Endodermal cell (in vitro differentiated cells): ENCODE measurements around the gene ZNF214. TPM values are rescaled to one million over a fixed set of nuclear protein-coding genes. Genes with fewer than 3 reads are reported as not detected.

Experiments
- DNase-seq: peaks from one replicate; pipeline ENCODE4 v3.0.0-alpha.2; 2017
- H3K27ac ChIP-seq: 2 replicates; pipeline ENCODE4 v1.5.1; 2013; ENCODE audit warnings: mild to moderate bottlenecking, low read depth, low read length, moderate library complexity
- H3K27me3 ChIP-seq: 2 replicates; pipeline ENCODE4 v1.6.1; 2013; ENCODE audit warnings: mild to moderate bottlenecking, low read length, moderate library complexity; ENCODE audit not compliant: insufficient read depth, control insufficient read depth, poor library complexity, severe bottlenecking
- H3K36me3 ChIP-seq: 2 replicates; pipeline ENCODE4 v1.7.0; 2013; ENCODE audit warnings: mild to moderate bottlenecking, low read length, moderate library complexity; ENCODE audit not compliant: control insufficient read depth, insufficient read depth
- H3K4me1 ChIP-seq: one replicate; pipeline ENCODE4 v1.7.0; 2013; ENCODE audit warnings: low read length; ENCODE audit not compliant: control insufficient read depth, insufficient read depth
- H3K4me3 ChIP-seq: 2 replicates; pipeline ENCODE4 v1.5.1; 2013; ENCODE audit warnings: mild to moderate bottlenecking, low read length, moderate library complexity
- H3K9ac ChIP-seq: 2 replicates; pipeline ENCODE4 v1.6.1; 2013; ENCODE audit warnings: mild to moderate bottlenecking, low read length, moderate library complexity; ENCODE audit not compliant: poor library complexity, severe bottlenecking; ENCODE audit errors: extremely low read depth
- H3K9me3 ChIP-seq: 2 replicates; pipeline ENCODE4 v1.6.1; 2013; ENCODE audit warnings: mild to moderate bottlenecking, low read length, moderate library complexity; ENCODE audit not compliant: control insufficient read depth
- H3K27ac Mint-ChIP-seq: 2 replicates; pipeline ENCODE4 v1.8.0; 2020; ENCODE audit warnings: mixed read lengths
- H3K27me3 Mint-ChIP-seq: 2 replicates; pipeline ENCODE4 v1.8.0; 2021; ENCODE audit warnings: mild to moderate bottlenecking, mixed read lengths; ENCODE audit not compliant: insufficient read depth
- H3K36me3 Mint-ChIP-seq: 2 replicates; pipeline ENCODE4 v1.8.0; 2020; ENCODE audit warnings: low read depth, mixed read lengths
- H3K4me1 Mint-ChIP-seq: 2 replicates; pipeline ENCODE4 v1.8.0; 2020; ENCODE audit warnings: mixed read lengths
- H3K4me3 Mint-ChIP-seq: 2 replicates; pipeline ENCODE4 v1.8.0; 2020; ENCODE audit warnings: mild to moderate bottlenecking, moderate library complexity, mixed read lengths
- H3K9me3 Mint-ChIP-seq: 2 replicates; pipeline ENCODE4 v1.8.0; 2020; ENCODE audit warnings: mild to moderate bottlenecking, mixed read lengths
- CTCF ChIP-seq: fragments of 200-600 bp; sonication (generic); conservative IDR thresholded peaks from 2 replicates; pipeline ENCODE4 v1.5.0; 2021; ENCODE audit warnings: antibody characterized with exemption, mild to moderate bottlenecking
- WGBS, 2 experiments: methylation state at CpG; one replicate each; pipeline versions ENCODE4 v1.1.5 to v1.1.7; 2013; ENCODE audit warnings: missing lambda C conversion rate in 2 of 2, mixed read lengths in 1 of 2; ENCODE audit not compliant: insufficient coverage in 1 of 2, insufficient read length in 1 of 2; 5-methylcytosine and 5-hydroxymethylcytosine counted together
- long read RNA-seq, 4 experiments: library from polyadenylated mRNA in 2 of 4; library from RNA in 1 of 4; library from capped mRNA in 1 of 4; stranded (forward) in 3 of 4; unstranded in 1 of 4; transcript quantifications; one replicate each; pipeline ENCODE4 v2.0.0, GENCODE V29; 2020 to 2021; ENCODE audit warnings: inconsistent platforms in 1 of 4
- polyA plus RNA-seq, 2 experiments: library from polyadenylated mRNA; stranded (reverse); fragments of 50-300 nt; gene quantifications; one replicate each; pipeline ENCODE4 v1.2.3, GENCODE V29; 2013
- total RNA-seq, 2 donors: library from RNA; stranded (reverse); fragmentation: NEBNext Ultra II Directional in 1 of 2; extraction: Animal tissue kit (Norgen Biotek cat#: 25700) in 1 of 2; gene quantifications; 2 replicates in 1 of 2; 3 replicates in 1 of 2; pipeline ENCODE4 v1.2.1, GENCODE V29; 2021

The ZNF214 gene
- 10 to 100 TPM in 1 of 2 donors, 1 to 10 TPM in 1; 8.0 to 10.8 TPM for total RNA-seq
- 6.8 TPM for polyA plus RNA-seq (2013, experiment 1 of 2)
- 5.5 TPM for polyA plus RNA-seq (2013, experiment 2 of 2)
- long read RNA-seq, experiment 1, partial matches to known transcripts, result 0 of 2 reads
- long read RNA-seq, experiment 1, other reads (novel, unspliced or antisense), result 1 of 2 reads
- long read RNA-seq, experiment 2, transcript ZNF214-201 (3 exons, 2,681 nt), result major isoform, 8 of 15 reads
- long read RNA-seq, experiment 2, partial matches to known transcripts, result 0 of 15 reads
- long read RNA-seq, experiment 2, other reads (novel, unspliced or antisense), result 7 of 15 reads
- long read RNA-seq, experiment 3, transcript ZNF214-201 (3 exons, 2,681 nt), result major isoform, 14 of 26 reads
- long read RNA-seq, experiment 3, partial matches to known transcripts, result 1 of 26 reads
- long read RNA-seq, experiment 3, other reads (novel, unspliced or antisense), result 10 of 26 reads
- long read RNA-seq, experiment 4, partial matches to known transcripts, result 0 of 7 reads
- long read RNA-seq, experiment 4, other reads (novel, unspliced or antisense), result 3 of 7 reads

- Mint-ChIP-seq H3K27me3 (peaks cover 12% of the 10 kb centered on the region), H3K4me3 (peak within 1 kb of the TSS; percentile 96), H3K9me3 (no peaks in the 10 kb centered on the region), H3K36me3 (peaks cover 4% of the 10 kb centered on the region), H3K27ac (peak within 1 kb of the TSS; percentile 98), H3K4me1 (peaks cover 3% of the 10 kb centered on the region)
- TF ChIP-seq CTCF, result no peak
- peak within 1 kb of the TSS; percentile 98 for H3K4me3 ChIP-seq
- H3K4me1 ChIP-seq, result no peaks in the 10 kb centered on the region
- peak within 1 kb of the TSS; percentile 85 for H3K9ac ChIP-seq
- peak; percentile 98 for DNase-seq
- peaks cover 17% of the 10 kb centered on the region for H3K27me3 ChIP-seq
- H3K27ac ChIP-seq, result peak within 1 kb of the TSS; percentile 73
- no peaks in the 10 kb centered on the region for H3K9me3 ChIP-seq
- no peaks in the 10 kb centered on the region for H3K36me3 ChIP-seq
- WGBS, 2 experiments, result 6 to 10% methylated on average over 31 to 47 of the region's 47 CpGs
These were observed at the start of gene ZNF214, which contains the start of gene NLRP14 for GRCh38 chr11:7020183-7020917. Gene ZNF214 (minus strand): TSS chr11:7020346. CDS start chr11:7002835, 17,511 bp downstream. Gene NLRP14 (plus strand): TSS chr11:7020479. CDS start chr11:7038587, 18,108 bp downstream.

DNA sequence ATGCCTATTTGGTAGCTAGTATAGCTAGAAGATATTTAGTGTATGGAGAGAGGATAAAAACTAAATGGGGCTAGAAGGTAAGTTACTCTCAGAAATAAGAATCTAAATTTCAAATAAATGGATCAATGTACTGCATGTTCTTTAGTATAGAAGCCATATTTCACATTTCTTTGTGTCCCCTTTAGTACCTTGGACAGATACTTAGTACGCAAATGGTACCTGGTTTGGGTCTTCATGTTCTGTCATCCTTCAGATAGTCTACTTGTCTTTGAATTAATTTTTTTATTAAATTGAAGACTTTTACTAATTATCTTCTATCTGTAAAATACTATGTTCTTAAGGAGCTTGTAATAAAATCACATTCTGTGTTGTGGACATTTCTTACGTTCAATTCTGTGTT, 42.4 kb upstream of the ZNF214 start:
- H3K4me3 Mint-ChIP-seq, result no peak overlapping the region
- Histone ChIP-seq H3K27me3 (no peaks in the 10 kb centered on the region), H3K9ac (no peak overlapping the region), H3K4me3 (no peak overlapping the region), H3K9me3 (no peaks in the 10 kb centered on the region), H3K27ac (no peak overlapping the region), H3K4me1 (no peaks in the 10 kb centered on the region), H3K36me3 (no peaks in the 10 kb centered on the region)
- H3K9me3 Mint-ChIP-seq, result no peaks in the 10 kb centered on the region
- TF ChIP-seq CTCF, result no peak
- no peak for DNase-seq
- no peak overlapping the region for H3K27ac Mint-ChIP-seq
- H3K27me3 Mint-ChIP-seq, result peaks cover 3% of the 10 kb centered on the region
- no peaks in the 10 kb centered on the region for H3K4me1 Mint-ChIP-seq
- WGBS, 2 experiments, result 89% methylated on average over 1 of the region's 2 CpGs; no CpG with 5 or more reads in 1 of the 2 experiments
- H3K36me3 Mint-ChIP-seq, result no peaks in the 10 kb centered on the region

DNA sequence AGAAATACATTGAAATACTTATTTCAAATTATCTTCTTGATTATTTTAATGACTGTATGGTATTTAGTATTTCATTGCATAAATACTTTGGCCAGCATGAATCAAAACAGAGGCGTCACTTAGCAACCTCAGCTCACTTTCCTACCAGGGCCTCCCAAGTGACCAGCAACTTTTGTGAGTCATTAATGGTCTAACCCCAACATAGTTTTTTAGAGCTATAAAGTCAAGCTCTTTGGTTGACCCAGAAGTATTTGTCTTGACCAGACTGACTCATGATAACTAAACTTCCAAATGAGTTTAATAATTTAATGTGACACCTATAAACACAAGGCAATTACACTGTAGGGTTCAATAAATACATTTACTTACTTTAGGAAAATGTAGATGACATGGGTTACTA, 40.7 kb upstream of the ZNF214 start:
- Mint-ChIP-seq H3K36me3 (no peaks in the 10 kb centered on the region), H3K27ac (no peak overlapping the region), H3K9me3 (no peaks in the 10 kb centered on the region), H3K4me1 (no peaks in the 10 kb centered on the region), H3K27me3 (no peaks in the 10 kb centered on the region), H3K4me3 (no peak overlapping the region)
- no peaks in the 10 kb centered on the region for H3K9me3 ChIP-seq
- no peak overlapping the region for H3K4me3 ChIP-seq
- no peak overlapping the region for H3K27ac ChIP-seq
- H3K36me3 ChIP-seq, result no peaks in the 10 kb centered on the region
- no peaks in the 10 kb centered on the region for H3K4me1 ChIP-seq
- DNase-seq, result no peak
- H3K9ac ChIP-seq, result no peak overlapping the region
- TF ChIP-seq CTCF, result no peak
- 72 to 88% methylated on average over 1 of the region's 1 CpG for WGBS, 2 experiments
- H3K27me3 ChIP-seq, result no peaks in the 10 kb centered on the region
